H1 (cell line): ENCODE data around the gene NTN1. TPM values are rescaled to one million over a fixed set of nuclear protein-coding genes. Genes with fewer than 3 reads are reported as not detected.

Source experiments
- CTCF ChIA-PET: fragments of 300-600 bp; sonication (Branson Sonifier 250); formaldehyde crosslinking; loops from one replicate; lab custom pipeline; 2021; ENCODE audit not compliant: partially characterized antibody; lab: Charles Lee
- POLR2A ChIA-PET: fragments of 300-600 bp; sonication (Branson Sonifier 250); formaldehyde crosslinking; loops from one replicate; lab custom pipeline; 2021; ENCODE audit warnings: inconsistent platforms; ENCODE audit not compliant: partially characterized antibody; lab: Charles Lee
- DNase-seq, 2 experiments: peaks; one replicate each; pipeline versions ENCODE4 v3.0.0 to v3.0.0-alpha.2; 2010 to 2022; ENCODE audit warnings: low spot score in 2 of 2, low read depth in 1 of 2, mixed read lengths in 1 of 2
- FAIRE-seq: peaks from 2 replicates; lab custom pipeline; 2011; peaks lifted over from hg19 to GRCh38; lab: Jason Lieb, UNC
- H2AFZ ChIP-seq: 2 replicates; pipeline ENCODE4 v1.8.1; 2012; ENCODE audit warnings: low read length, inconsistent platforms
- H2AK5ac ChIP-seq: 2 replicates; pipeline ENCODE4 v1.6.1; 2013; ENCODE audit warnings: low read depth, low read length
- H2BK120ac ChIP-seq: replicated peaks from 2 replicates; pipeline ENCODE3; 2013; ENCODE audit warnings: low read depth, low read length, inconsistent platforms
- H2BK12ac ChIP-seq: 2 replicates; pipeline ENCODE4 v1.6.1; 2013; ENCODE audit warnings: low read depth, low read length
- H2BK15ac ChIP-seq: 2 replicates; pipeline ENCODE4 v1.6.1; 2013; ENCODE audit warnings: low read length
- H2BK20ac ChIP-seq: 2 replicates; pipeline ENCODE4 v1.6.1; 2013; ENCODE audit warnings: low read length
- H2BK5ac ChIP-seq: 2 replicates; pipeline ENCODE4 v1.6.1; 2013; ENCODE audit warnings: low read depth, low read length
- H3K14ac ChIP-seq: 2 replicates; pipeline ENCODE4 v1.6.1; 2013; ENCODE audit warnings: inconsistent platforms; ENCODE audit not compliant: insufficient read length
- H3K18ac ChIP-seq: 2 replicates; pipeline ENCODE4 v1.6.1; 2013; ENCODE audit warnings: low read length; ENCODE audit errors: extremely low read depth
- H3K23ac ChIP-seq: 2 replicates; pipeline ENCODE4 v1.6.1; 2013; ENCODE audit warnings: inconsistent platforms; ENCODE audit not compliant: insufficient read length
- H3K23me2 ChIP-seq: 2 replicates; pipeline ENCODE4 v1.6.1; 2013; ENCODE audit warnings: low read depth, low read length
- H3K27ac ChIP-seq: 2 replicates; pipeline ENCODE4 v1.6.1; 2011; ENCODE audit warnings: low read depth, low read length, inconsistent platforms
- H3K27me3 ChIP-seq, 4 experiments: replicated peaks in 1 of 4; 1 replicate in 1 of 4; 2 replicates in 3 of 4; pipeline versions ENCODE4 v1.6.1 to v1.8.1; 2011 to 2013; ENCODE audit warnings: low read length in 3 of 4, mild to moderate bottlenecking in 3 of 4, inconsistent platforms in 2 of 4, mixed read lengths in 2 of 4, moderate library complexity in 1 of 4; ENCODE audit not compliant: control insufficient read depth in 3 of 4, insufficient read depth in 3 of 4; ENCODE audit errors: extremely low read depth in 1 of 4
- H3K36me3 ChIP-seq, 4 experiments: 2 replicates each; pipeline versions ENCODE4 v1.6.1 to v1.8.1; 2011 to 2013; ENCODE audit warnings: mild to moderate bottlenecking in 4 of 4, low read length in 3 of 4, moderate library complexity in 2 of 4, control low read depth in 1 of 4, inconsistent platforms in 1 of 4; ENCODE audit not compliant: insufficient read depth in 4 of 4, control insufficient read depth in 2 of 4
- H3K4ac ChIP-seq: replicated peaks from 2 replicates; pipeline ENCODE3; 2013; ENCODE audit warnings: low read length, low read depth, mixed read lengths, inconsistent platforms; ENCODE audit not compliant: insufficient read length
- H3K4me1 ChIP-seq, 4 experiments: replicated peaks in 1 of 4; 1 replicate in 1 of 4; 2 replicates in 3 of 4; pipeline versions ENCODE4 v1.6.1 to v1.8.1; 2011 to 2013; ENCODE audit warnings: low read length in 3 of 4, inconsistent platforms in 2 of 4, mixed read lengths in 1 of 4; ENCODE audit not compliant: insufficient read depth in 4 of 4, control insufficient read depth in 3 of 4
- H3K4me2 ChIP-seq, 2 experiments: 2 replicates each; pipeline versions ENCODE4 v1.6.1 to v1.8.1; 2011 to 2013; ENCODE audit warnings: low read depth in 2 of 2, low read length in 2 of 2, control low read depth in 1 of 2, inconsistent platforms in 1 of 2, mild to moderate bottlenecking in 1 of 2; ENCODE audit not compliant: insufficient read depth in 1 of 2
- H3K4me3 ChIP-seq, 4 experiments: fragments of 200-600, 300-600 bp in 1 of 4; sonication (generic), shearing (Covaris generic), sonication (Bioruptor Twin) in 1 of 4; 2 replicates each; pipeline versions ENCODE4 v1.5.1 to v1.8.1; 2011 to 2016; ENCODE audit warnings: low read length in 4 of 4, low read depth in 3 of 4, control low read depth in 2 of 4, inconsistent platforms in 2 of 4, mild to moderate bottlenecking in 2 of 4, mixed read lengths in 1 of 4, moderate library complexity in 1 of 4; ENCODE audit not compliant: insufficient read depth in 2 of 4; ENCODE audit errors: extremely low read depth in 1 of 4
- H3K56ac ChIP-seq: replicated peaks from 2 replicates; pipeline ENCODE3; 2013; ENCODE audit warnings: low read depth, mild to moderate bottlenecking, mixed read lengths, low read length, inconsistent platforms; ENCODE audit not compliant: insufficient read length
- H3K79me1 ChIP-seq: 2 replicates; pipeline ENCODE4 v1.6.1; 2013; ENCODE audit warnings: low read depth, low read length, control low read depth
- H3K79me2 ChIP-seq, 2 experiments: 2 replicates each; pipeline versions ENCODE4 v1.6.1 to v1.8.1; 2012 to 2013; ENCODE audit warnings: low read length in 2 of 2, mild to moderate bottlenecking in 2 of 2, inconsistent platforms in 1 of 2; ENCODE audit not compliant: insufficient read depth in 2 of 2, control insufficient read depth in 1 of 2
- H3K9ac ChIP-seq, 4 experiments: replicated peaks in 1 of 4; 1 replicate in 1 of 4; 2 replicates in 3 of 4; pipeline versions ENCODE4 v1.6.1 to v1.8.1; 2011 to 2013; ENCODE audit warnings: low read depth in 3 of 4, low read length in 3 of 4, control low read depth in 2 of 4, mild to moderate bottlenecking in 2 of 4, moderate library complexity in 2 of 4, inconsistent platforms in 1 of 4; ENCODE audit errors: extremely low read depth in 1 of 4
- H3K9me3 ChIP-seq, 2 experiments: 2 replicates each; pipeline versions ENCODE4 v1.6.1 to v1.8.1; 2012 to 2013; ENCODE audit warnings: mild to moderate bottlenecking in 2 of 2, moderate library complexity in 2 of 2, control low read depth in 1 of 2, inconsistent platforms in 1 of 2, low read depth in 1 of 2, low read length in 1 of 2, mixed read lengths in 1 of 2; ENCODE audit not compliant: insufficient read depth in 2 of 2
- H4K20me1 ChIP-seq, 2 experiments: replicated peaks in 1 of 2; 2 replicates each; pipeline versions ENCODE3 to v1.8.1; 2011 to 2013; ENCODE audit warnings: inconsistent platforms in 2 of 2, low read length in 2 of 2, mild to moderate bottlenecking in 1 of 2; ENCODE audit not compliant: insufficient read depth in 2 of 2, control insufficient read depth in 1 of 2
- H4K5ac ChIP-seq: 2 replicates; pipeline ENCODE4 v1.6.1; 2013; ENCODE audit warnings: low read length, low read depth, mixed read lengths, inconsistent platforms; ENCODE audit not compliant: insufficient read length
- H4K8ac ChIP-seq: 2 replicates; pipeline ENCODE4 v1.8.0; 2013; ENCODE audit warnings: mild to moderate bottlenecking, moderate library complexity, low read length, inconsistent platforms; ENCODE audit not compliant: insufficient read depth; ENCODE audit errors: extremely low read depth
- H4K91ac ChIP-seq: replicated peaks from 2 replicates; pipeline ENCODE3; 2013; ENCODE audit warnings: low read length, mixed read lengths, inconsistent platforms; ENCODE audit not compliant: insufficient read length
- CEBPB ChIP-seq: IDR thresholded peaks from 2 replicates; pipeline ENCODE4 v1.6.1; 2012; ENCODE audit warnings: low read depth, low read length
- CTBP2 ChIP-seq: IDR thresholded peaks from 2 replicates; pipeline ENCODE4 v1.7.0; 2011; ENCODE audit warnings: borderline replicate concordance, mild to moderate bottlenecking, moderate library complexity, mixed read lengths, low read length; ENCODE audit not compliant: insufficient read depth, insufficient read length
- RBBP5 ChIP-seq: IDR thresholded peaks from 2 replicates; pipeline ENCODE4 v1.7.1; 2012; ENCODE audit warnings: low read depth, mild to moderate bottlenecking, inconsistent platforms, low read length, moderate library complexity, borderline replicate concordance
- SIX5 ChIP-seq: IDR thresholded peaks from 2 replicates; pipeline ENCODE4 v1.6.1; 2011; ENCODE audit warnings: mild to moderate bottlenecking, low read depth, low read length
- SP2 ChIP-seq: IDR thresholded peaks from 2 replicates; pipeline ENCODE4 v1.6.1; 2012; ENCODE audit warnings: mild to moderate bottlenecking, low read length, inconsistent platforms
- SRF ChIP-seq: IDR thresholded peaks from 2 replicates; pipeline ENCODE4 v1.6.1; 2011; ENCODE audit warnings: mild to moderate bottlenecking, low read depth, low read length, moderate library complexity
- TAF7 ChIP-seq: optimal IDR thresholded peaks from 2 replicates; pipeline ENCODE3; 2011; ENCODE audit warnings: low read depth, mild to moderate bottlenecking, inconsistent platforms, low read length, moderate library complexity, borderline replicate concordance
- WGBS, 2 experiments: shearing (Covaris generic) in 1 of 2; methylation state at CpG; one replicate each; pipeline versions ENCODE4 v1.1.6 to v1.1.7; 2013 to 2015; ENCODE audit warnings: low lambda C conversion rate in 2 of 2, mixed read lengths in 2 of 2, inconsistent platforms in 1 of 2, low coverage in 1 of 2, missing lambda C conversion rate in 1 of 2; ENCODE audit not compliant: insufficient replicate concordance in 2 of 2, insufficient coverage in 1 of 2, insufficient read length in 1 of 2; ENCODE audit errors: extremely low coverage in 1 of 2, missing lambda C conversion rate in 1 of 2; 5-methylcytosine and 5-hydroxymethylcytosine counted together
- polyA plus RNA-seq, 7 experiments: library from polyadenylated mRNA; depleted of rRNA in 3 of 7; stranded (reverse) in 5 of 7; unstranded in 2 of 7; fragments of >200 nt in 5 of 7; fragments of 200-250 nt in 2 of 7; gene quantifications; 1 replicate in 5 of 7; 2 replicates in 1 of 7; 4 replicates in 1 of 7; pipeline versions ENCODE4 v1.2.1 to v1.2.3, GENCODE V29; 2011 to 2013; ENCODE audit warnings: missing spikeins in 2 of 7, mixed read lengths in 2 of 7
- total RNA-seq: library from RNA; stranded (reverse); fragmentation: NEBNext Ultra II Directional; extraction: Animal tissue kit (Norgen Biotek cat#: 25700); gene quantifications from 2 replicates; pipeline ENCODE4 v1.2.1, GENCODE V29; 2021

The NTN1 gene
- total and polyA plus RNA-seq, 2 of the 8 experiments (the other 6 are each of a cell fraction or from before 2014, with no cell fraction given) = 2.0 to 2.3 TPM

DNA sequence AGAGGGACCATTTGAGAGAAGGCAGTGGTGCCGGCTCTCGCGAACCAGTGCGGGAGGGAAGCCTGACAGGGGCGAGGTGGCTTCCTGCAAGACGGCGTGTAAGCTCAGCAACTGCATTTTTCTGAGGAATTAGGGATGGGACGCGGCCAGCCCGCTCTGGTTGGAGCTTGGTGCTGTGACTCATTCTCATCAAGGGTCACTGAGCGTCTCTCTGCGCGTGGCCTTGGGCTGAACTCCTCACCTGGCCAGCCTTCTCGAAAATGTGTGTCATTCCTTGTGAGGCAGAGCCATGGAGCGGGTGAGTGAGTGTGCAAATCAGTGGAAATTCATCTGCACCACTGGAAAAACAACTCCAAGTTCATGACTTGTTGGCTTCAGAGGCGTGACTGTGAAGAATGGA is 52.8 kb downstream of the NTN1 start:
- Histone ChIP-seq H3K56ac (no peak overlapping the region), H3K14ac (no peak overlapping the region), H2BK12ac (0 out of 2 replicates have a peak overlapping the region, but pooled peaks have one; percentile 29), H3K4ac (no peak overlapping the region), H3K4me1 (no peaks in the 10 kb centered on the region; a peak in 1 of 7 replicates), H3K79me1 (no peaks in the 10 kb centered on the region), H3K9ac (no peak overlapping the region), H2AFZ (no peak overlapping the region), H4K8ac (no peak overlapping the region; the same call in 1 of the 2 replicates), H3K27ac (no peak overlapping the region), H4K5ac (no peak overlapping the region), H2BK5ac (no peak overlapping the region), H3K36me3 (no peaks in the 10 kb centered on the region), H2AK5ac (no peak overlapping the region), H2BK15ac (0 out of 2 replicates have a peak overlapping the region, but pooled peaks have one; percentile 8), H4K91ac (no peak overlapping the region), H3K4me3 (no peak overlapping the region), H2BK20ac (no peak overlapping the region), H2BK120ac (no peak overlapping the region), H4K20me1 (no peaks in the 10 kb centered on the region), H3K18ac (0 out of 2 replicates have a peak overlapping the region, but pooled peaks have one; percentile 10), H3K23me2 (no peaks in the 10 kb centered on the region; the same call in 1 of the 2 replicates), H3K23ac (no peak overlapping the region), H3K4me2 (no peak overlapping the region), H3K9me3 (no peaks in the 10 kb centered on the region), H3K27me3 (no peaks in the 10 kb centered on the region), H3K79me2 (no peaks in the 10 kb centered on the region)
- TF ChIP-seq CEBPB = no peak
- no peak for TF ChIP-seq CTBP2
- no peak for TF ChIP-seq SRF
- TF ChIP-seq TAF7 = no peak
- no peak for TF ChIP-seq SIX5
- TF ChIP-seq SP2 = no peak
- no peak for TF ChIP-seq RBBP5
- 89% methylated on average over 16 of the region's 16 CpGs; no CpG with 5 or more reads in 1 of the 2 experiments for WGBS, 2 experiments
- ChIA-PET CTCF (no interaction called here), POLR2A (interaction anchor here (1.2 to 1.9 kb wide), 2 partner anchors 10 to 11 kb away, joined by 3 to 4 read pairs; no protein-coding TSS in a partner anchor)
- FAIRE-seq = no peak
- DNase-seq = no peak
